Posterior vena cava (tissue), 2 donors: ENCODE measurements around the gene CAMTA1. TPM values are rescaled to one million over a fixed set of nuclear protein-coding genes. Genes with fewer than 3 reads are reported as not detected.

Experiments
- DNase-seq: peaks from one replicate; pipeline ENCODE4 v3.0.0-alpha.2; 2020; ENCODE audit warnings: low spot score
- intact Hi-C, 2 donors: fragments of 100-400 bp; cut with DNase I; formaldehyde crosslinking; loops; one replicate each; pipeline versions ENCODE4 v1.14.1 to v1.14.2; 2022 to 2023
- total RNA-seq, 2 donors: library from RNA; stranded (reverse); fragmentation: NEBNext Ultra II Directional; extraction: Animal tissue kit (Norgen Biotek cat#: 25700); gene quantifications; one replicate each; pipeline ENCODE4 v1.2.1, GENCODE V29; 2021
- donor health status: DM: yes; HTN: yes; CAD: no.
- donor health status: DM: yes; HTN: yes; CAD: no.

CAMTA1 gene
- total RNA-seq, 2 donors from 2014 or later: 65.1 to 76.4 TPM

- no peak for DNase-seq
- intact Hi-C loops: no loop called here
Measured at GRCh38 chr1:7620196-7620595, 834.9 kb downstream of the CAMTA1 start.

- peak; percentile 64 for DNase-seq
- intact Hi-C loops: no loop called here
Measured at GRCh38 chr1:7621334-7622219, 836.3 kb downstream of the CAMTA1 start.

- intact Hi-C loops: no loop called here
- no peak for DNase-seq
Measured at GRCh38 chr1:7623842-7624241, 838.6 kb downstream of the CAMTA1 start.

DNA sequence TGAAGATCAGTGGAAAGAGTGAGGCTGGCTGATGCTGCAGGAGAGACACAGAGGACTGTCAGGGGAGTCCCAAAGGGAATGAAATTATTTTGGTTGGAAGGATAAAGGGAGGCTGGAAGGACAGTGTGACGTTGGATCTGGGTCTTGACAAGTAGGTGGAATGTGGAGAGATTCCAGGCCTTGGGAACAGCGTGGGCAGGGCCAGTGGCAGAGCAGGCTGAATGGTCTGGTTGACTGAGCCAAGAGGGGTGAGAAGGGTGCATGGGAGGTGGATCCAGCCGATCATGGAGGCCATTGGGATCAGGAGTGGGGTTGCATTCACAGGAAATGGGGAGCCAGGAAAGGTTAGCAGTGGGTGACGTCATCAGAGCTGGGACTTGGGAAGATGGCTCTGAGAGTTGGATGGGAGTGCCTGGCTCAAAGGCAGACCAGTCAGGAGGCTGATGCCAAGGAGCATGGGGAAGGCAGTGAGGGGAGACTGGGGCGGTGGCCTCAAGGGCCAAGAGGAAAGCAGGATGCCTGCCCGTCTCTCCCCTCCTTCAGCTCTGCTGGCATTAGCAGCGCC is 839.6 kb downstream of the CAMTA1 start:
- intact Hi-C loops: no loop called here
- DNase-seq: no peak

- no peak for DNase-seq
- intact Hi-C loops: no loop called here
Measured at GRCh38 chr1:7625401-7625800, 840.1 kb downstream of the CAMTA1 start.

GRCh38 chr1:7628273-7628672 is 843.0 kb downstream of the CAMTA1 start:
- intact Hi-C loops: no loop called here

GRCh38 chr1:7629011-7629410 is 843.8 kb downstream of the CAMTA1 start:
- no peak for DNase-seq
- intact Hi-C loops: no loop called here

More at GRCh38 chr1:7628273-7628672, 843.0 kb downstream of the CAMTA1 start:
- DNase-seq: no peak

DNA sequence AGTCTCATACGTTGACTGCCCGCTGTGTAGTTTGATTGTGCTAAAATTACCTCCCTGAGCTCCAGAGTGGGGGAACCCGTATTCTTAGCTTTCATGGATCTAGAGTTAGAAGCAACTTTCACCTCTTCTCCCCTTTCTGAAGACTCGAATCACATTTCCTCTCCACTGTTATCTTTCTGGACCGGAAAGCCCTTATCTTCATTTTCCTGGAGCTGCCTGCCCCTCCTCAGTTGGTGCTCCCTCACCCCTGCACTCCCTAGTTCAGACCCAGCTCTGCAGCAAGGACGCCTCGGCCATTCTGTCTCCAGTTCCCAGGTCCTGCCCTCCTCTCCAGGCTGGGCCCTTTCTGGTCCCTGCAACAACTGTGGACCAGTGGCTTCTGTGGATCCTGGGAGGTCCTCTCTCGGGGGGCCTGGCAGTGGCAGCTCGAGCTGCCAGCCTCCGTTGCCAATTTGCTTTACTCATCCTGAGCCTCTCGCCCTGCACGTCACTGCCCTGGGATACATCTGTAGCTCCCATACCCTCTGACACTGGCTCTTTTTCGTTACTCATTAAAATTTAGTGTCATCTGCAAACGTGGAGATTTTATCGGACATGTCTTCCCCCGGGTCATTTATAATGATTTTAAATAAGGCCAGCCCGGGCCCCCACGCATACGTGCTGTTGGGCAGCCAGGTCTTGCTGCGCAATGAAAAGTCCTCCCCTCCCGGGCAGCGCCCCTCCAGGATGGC is 844.4 kb downstream of the CAMTA1 start:
- intact Hi-C loops: no loop called here
- no peak for DNase-seq

DNA sequence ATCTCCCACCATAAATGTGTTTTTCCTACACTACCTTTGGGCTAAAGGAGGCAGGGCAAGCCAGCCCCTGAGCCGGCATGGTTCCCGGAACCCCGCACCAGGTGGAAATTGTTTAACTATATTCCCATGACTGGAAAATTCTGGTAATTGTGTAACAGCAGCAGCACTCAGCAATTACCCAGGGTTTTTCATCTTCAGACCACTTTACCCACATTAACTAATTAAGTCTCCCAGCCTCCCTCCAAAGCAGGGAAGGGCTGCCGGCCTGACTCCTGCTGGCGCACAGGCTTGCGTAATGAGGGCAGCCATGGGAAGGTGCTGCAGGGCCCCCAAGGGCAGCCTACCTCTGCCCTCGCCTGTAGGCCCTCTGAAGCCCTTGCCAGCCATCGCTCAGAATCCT is 845.1 kb downstream of the CAMTA1 start:
- DNase-seq: no peak
- intact Hi-C loops: no loop called here

DNA sequence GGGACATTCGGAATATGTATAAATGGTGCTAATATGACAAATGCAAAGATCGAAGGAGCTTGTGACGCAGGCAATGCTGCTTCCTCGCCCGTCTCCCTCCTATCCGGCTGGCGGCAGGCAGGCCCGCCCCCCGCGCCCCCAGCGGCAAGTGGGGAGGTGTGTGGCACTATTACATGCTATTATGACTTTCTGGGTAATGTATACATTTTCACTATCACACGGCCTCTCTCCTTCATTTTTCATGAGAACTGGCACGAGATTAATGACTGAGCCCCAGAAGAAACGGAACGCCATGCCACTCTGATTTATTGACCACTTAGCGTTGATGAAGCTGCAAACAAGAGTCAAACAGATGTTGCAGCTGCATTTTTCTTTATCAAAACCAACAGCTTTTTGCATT is 846.9 kb downstream of the CAMTA1 start:
- intact Hi-C loops: no loop called here
- DNase-seq: no peak

DNA sequence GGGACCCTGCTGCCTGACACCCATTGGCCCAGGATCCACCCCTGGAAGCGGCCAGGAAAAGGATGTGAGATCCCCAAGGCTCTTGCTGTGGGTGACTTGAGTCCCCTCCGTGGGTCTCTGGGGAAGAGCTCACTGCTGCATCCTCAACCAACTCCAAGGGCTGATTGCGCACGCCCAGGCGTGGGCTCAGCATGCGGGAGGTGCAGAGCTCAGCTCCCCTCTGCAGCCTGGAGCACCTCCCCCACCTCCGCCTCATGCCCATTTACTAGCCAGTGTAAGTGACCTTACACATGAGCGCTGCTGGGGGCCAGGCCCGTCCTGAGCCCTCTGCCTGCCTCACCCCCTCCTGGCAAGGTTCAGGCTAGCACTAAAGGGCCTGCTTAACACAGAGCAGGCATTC is 847.4 kb downstream of the CAMTA1 start:
- no peak for DNase-seq
- intact Hi-C loops: no loop called here

- intact Hi-C loops: no loop called here
- DNase-seq: no peak
Measured at GRCh38 chr1:7633506-7634245, 848.4 kb downstream of the CAMTA1 start.

DNA sequence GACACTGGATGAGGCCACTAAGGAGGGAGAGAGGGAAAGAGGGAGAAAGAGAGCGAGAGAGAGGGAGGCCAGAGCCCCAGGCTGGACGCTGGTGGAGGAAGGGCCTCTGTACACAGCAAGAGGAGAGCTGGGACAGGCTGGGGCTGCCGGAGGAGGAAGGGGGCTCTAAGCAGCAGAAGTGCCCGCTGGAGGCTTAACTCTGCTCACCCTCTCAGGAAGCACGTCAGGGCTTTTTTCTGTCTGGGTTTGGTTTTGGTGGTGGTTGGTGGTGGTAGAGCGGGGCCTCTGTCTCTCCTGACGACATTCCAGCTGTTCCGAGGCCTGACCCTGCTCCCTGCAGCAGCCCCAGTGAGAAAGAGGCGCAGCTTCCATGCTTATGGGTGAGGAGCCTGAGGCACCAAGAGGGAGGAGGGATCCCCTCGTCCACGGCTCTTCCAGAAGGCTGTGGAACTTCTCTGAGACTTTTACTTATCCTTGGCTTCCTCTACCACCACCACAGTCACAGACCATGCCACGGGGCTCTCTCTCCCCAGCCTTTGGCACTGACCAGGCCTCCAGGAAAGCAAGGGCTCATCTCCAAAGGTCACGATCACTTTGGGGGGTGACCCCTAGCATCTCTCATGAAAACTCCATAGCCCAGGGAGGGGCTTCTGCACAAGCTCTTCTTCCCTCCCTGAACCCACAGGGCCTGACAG is 849.4 kb downstream of the CAMTA1 start:
- intact Hi-C loops: no loop called here
- DNase-seq: no peak

DNA sequence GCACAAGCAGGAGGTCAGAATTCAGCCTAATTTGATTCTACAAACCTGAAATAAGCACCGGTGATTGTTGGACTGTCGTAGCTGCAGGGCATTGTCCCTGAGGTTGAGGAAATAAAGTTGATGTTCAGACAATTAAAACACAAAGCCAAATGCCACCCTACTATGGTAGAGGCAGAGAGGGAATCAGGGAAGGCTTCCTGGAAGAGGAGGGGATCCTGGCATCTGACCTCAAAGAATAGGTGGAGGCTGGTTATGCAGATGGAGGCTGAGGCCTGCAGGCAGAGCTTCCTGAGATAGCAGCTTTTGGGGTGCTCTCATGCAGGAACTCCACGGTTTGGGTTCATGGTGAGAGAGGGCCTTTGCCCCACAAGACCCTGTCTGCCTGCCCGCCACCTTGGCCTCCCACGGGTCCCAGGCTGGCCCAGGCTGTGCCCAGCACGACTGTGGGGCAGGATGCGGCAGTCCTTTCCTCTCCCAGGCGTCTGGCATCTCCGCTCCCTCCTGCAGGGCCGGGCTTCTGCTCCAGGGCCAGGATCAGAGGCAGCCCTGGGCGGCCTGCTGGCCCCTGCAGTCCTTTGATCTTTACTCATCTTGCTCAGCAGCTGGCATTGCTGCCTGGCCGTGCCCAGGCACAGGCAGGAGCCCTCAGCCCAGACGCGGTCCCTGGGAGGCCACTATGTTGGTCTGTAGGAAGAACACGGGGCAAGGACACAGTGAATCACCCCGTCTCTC is 851.7 kb downstream of the CAMTA1 start:
- intact Hi-C loops: no loop called here
- DNase-seq: no peak

GRCh38 chr1:7638078-7638477 is 852.8 kb downstream of the CAMTA1 start:
- no peak for DNase-seq
- intact Hi-C loops: no loop called here

- DNase-seq: no peak
- intact Hi-C loops: loop anchor here (10.0 kb wide), 2 partner anchors 565 to 915 kb away; no protein-coding TSS in a partner anchor
Measured at GRCh38 chr1:7639435-7640131, 854.3 kb downstream of the CAMTA1 start.

DNA sequence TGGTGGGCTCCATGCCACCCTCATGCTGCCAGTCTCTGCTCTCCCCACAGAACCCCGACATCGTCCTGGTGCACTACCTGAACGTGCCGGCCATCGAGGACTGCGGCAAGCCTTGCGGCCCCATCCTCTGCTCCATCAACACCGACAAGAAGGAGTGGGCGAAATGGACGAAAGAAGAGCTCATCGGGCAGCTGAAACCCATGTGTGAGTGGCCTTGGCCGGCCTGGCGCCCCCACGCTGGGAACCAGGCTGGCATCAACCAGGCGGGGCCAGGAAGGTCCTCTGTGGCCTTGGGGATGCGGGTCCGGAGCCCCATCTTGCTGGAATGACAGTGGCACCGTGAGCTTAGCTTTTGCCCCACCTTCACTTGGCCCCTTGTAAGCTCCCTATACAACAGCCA is 855.1 kb downstream of the CAMTA1 start:
- DNase-seq: no peak
- intact Hi-C loops: loop anchor here (10.0 kb wide), 2 partner anchors 566 to 916 kb away; no protein-coding TSS in a partner anchor
